Keratinocyte (primary cell): Measurements from ENCODE around the gene WNK2. TPM values are rescaled to one million over a fixed set of nuclear protein-coding genes. Genes with fewer than 3 reads are reported as not detected.
A peak's percentile ranks its signal among the peaks of the same experiment; 100 is the strongest.

ENCODE experiments used
- DNase-seq: peaks from one replicate; pipeline ENCODE4 v3.0.0-alpha.2; 2011; ENCODE audit warnings: low read depth, missing footprints, low spot score
- FAIRE-seq: peaks from 2 replicates; lab custom pipeline; 2011; peaks lifted over from hg19 to GRCh38; lab: Jason Lieb, UNC
- H2AFZ ChIP-seq: 2 replicates; pipeline ENCODE4 v1.6.0; 2012; ENCODE audit warnings: low read length, control low read depth, inconsistent platforms; ENCODE audit not compliant: control insufficient read depth
- H3K27ac ChIP-seq: 2 replicates; pipeline ENCODE4 v1.5.1; 2011; ENCODE audit warnings: low read length; ENCODE audit not compliant: control insufficient read depth, insufficient read depth
- H3K27me3 ChIP-seq: 3 replicates; pipeline ENCODE4 v1.6.0; 2011; ENCODE audit warnings: low read length; ENCODE audit not compliant: control insufficient read depth, insufficient read depth; ENCODE audit errors: extremely low read depth
- H3K36me3 ChIP-seq, 2 experiments: 2 replicates in 1 of 2; 3 replicates in 1 of 2; pipeline ENCODE4 v1.5.1; 2011; ENCODE audit warnings: low read length in 2 of 2, mild to moderate bottlenecking in 1 of 2; ENCODE audit not compliant: control insufficient read depth in 2 of 2, insufficient read depth in 2 of 2; ENCODE audit errors: extremely low read depth in 1 of 2
- H3K4me1 ChIP-seq: 3 replicates; pipeline ENCODE4 v1.5.1; 2011; ENCODE audit warnings: low read length; ENCODE audit not compliant: control insufficient read depth, insufficient read depth; ENCODE audit errors: extremely low read depth
- H3K4me2 ChIP-seq: 3 replicates; pipeline ENCODE4 v1.6.0; 2011; ENCODE audit warnings: low read depth, low read length; ENCODE audit not compliant: control insufficient read depth, insufficient read depth; ENCODE audit errors: extremely low read depth
- H3K4me3 ChIP-seq, 3 experiments: fragments of 200-600 bp in 1 of 3; sonication (generic) in 1 of 3; 2 replicates in 2 of 3; 3 replicates in 1 of 3; pipeline ENCODE4 v1.5.1; 2011 to 2016; ENCODE audit warnings: low read length in 3 of 3, mild to moderate bottlenecking in 3 of 3, control low read depth in 2 of 3, inconsistent platforms in 1 of 3, low read depth in 1 of 3, mixed read lengths in 1 of 3, mixed run types in 1 of 3, moderate library complexity in 1 of 3; ENCODE audit not compliant: control insufficient read depth in 2 of 3, insufficient read depth in 2 of 3; ENCODE audit errors: extremely low read depth in 1 of 3
- H3K79me2 ChIP-seq: 2 replicates; pipeline ENCODE4 v1.6.0; 2012; ENCODE audit warnings: low read length; ENCODE audit not compliant: control insufficient read depth, insufficient read depth
- H3K9ac ChIP-seq: 3 replicates; pipeline ENCODE4 v1.6.0; 2011; ENCODE audit warnings: low read length; ENCODE audit not compliant: control insufficient read depth, insufficient read depth; ENCODE audit errors: extremely low read depth
- H3K9me1 ChIP-seq: 3 replicates; pipeline ENCODE4 v1.6.0; 2011; ENCODE audit warnings: low read length; ENCODE audit not compliant: control insufficient read depth, insufficient read depth; ENCODE audit errors: extremely low read depth
- H3K9me3 ChIP-seq: 2 replicates; pipeline ENCODE4 v1.5.1; 2012; ENCODE audit warnings: low read depth, low read length; ENCODE audit not compliant: control insufficient read depth
- H4K20me1 ChIP-seq: 3 replicates; pipeline ENCODE4 v1.6.0; 2011; ENCODE audit warnings: low read length; ENCODE audit not compliant: control insufficient read depth, insufficient read depth; ENCODE audit errors: extremely low read depth
- EZH2 ChIP-seq: IDR thresholded peaks from one replicate; pipeline ENCODE4 v1.6.1; 2012; ENCODE audit warnings: inconsistent platforms, mild to moderate bottlenecking, low read length, moderate library complexity
- dilution Hi-C: fragments of 300-500 bp; cut with MboI; formaldehyde crosslinking; loops from one replicate; pipeline ENCODE4 v1.7.0; 2020; ENCODE audit warnings: low sequenced_read_pairs; ENCODE audit not compliant: extremely low pct_ligation_motif_present
- polyA minus RNA-seq, 3 experiments: library from RNA; depleted of rRNA, polyadenylated mRNA; stranded (reverse); fragments of >200 nt; gene quantifications; 1 replicate in 1 of 3; 2 replicates in 1 of 3; 3 replicates in 1 of 3; pipeline ENCODE4 v1.2.3, GENCODE V29; 2011
- polyA plus RNA-seq, 5 experiments: library from polyadenylated mRNA; depleted of rRNA in 3 of 5; stranded (reverse) in 3 of 5; stranded (forward) in 1 of 5; unstranded in 1 of 5; fragments of >200 nt; gene quantifications; 1 replicate in 1 of 5; 2 replicates in 3 of 5; 3 replicates in 1 of 5; pipeline versions ENCODE4 v1.2.1 to v1.2.3, GENCODE V29; 2011 to 2012; ENCODE audit warnings: missing spikeins in 2 of 5, low read depth in 1 of 5, low replicate concordance in 1 of 5
- TF ChIP-seq, protein P1 (sequence below), 3 experiments: IDR thresholded peaks in 1 of 3; conservative IDR thresholded peaks in 1 of 3; optimal IDR thresholded peaks in 1 of 3; 2 replicates in 2 of 3; 3 replicates in 1 of 3; pipeline versions ENCODE3 to v1.5.1; 2011; ENCODE audit warnings: low read length in 3 of 3, mild to moderate bottlenecking in 3 of 3, moderate library complexity in 2 of 3, control low read depth in 1 of 3, inconsistent platforms in 1 of 3; ENCODE audit not compliant: insufficient read depth in 2 of 3; ENCODE audit errors: extremely low read depth in 1 of 3

The WNK2 gene
- 0.05 TPM in 1 of 3 replicates, not detected in the others for polyA plus RNA-seq
- polyA plus RNA-seq (2011; ENCODE audit: low read depth): 0.32 TPM
- polyA plus RNA-seq (2011; cell fraction: cytosol; rRNA removed): 0.12 TPM in 1 of 2 replicates, not detected in the other
- 0.10 and 0.49 TPM in 2 replicates for polyA plus RNA-seq (2011; cell fraction: nucleus; rRNA removed)
- 0.10 TPM in 1 of 2 replicates, not detected in the other for polyA plus RNA-seq (2012; ENCODE audit: low replicate concordance)
- polyA minus RNA-seq: 0.20 TPM in 1 of 3 replicates, not detected in the others
- polyA minus RNA-seq (2011; cell fraction: cytosol; rRNA and poly(A)+ RNA removed): not detected
- 0.84 TPM in 1 of 2 replicates, not detected in the other for polyA minus RNA-seq (2011; cell fraction: nucleus; rRNA and poly(A)+ RNA removed)

DNA sequence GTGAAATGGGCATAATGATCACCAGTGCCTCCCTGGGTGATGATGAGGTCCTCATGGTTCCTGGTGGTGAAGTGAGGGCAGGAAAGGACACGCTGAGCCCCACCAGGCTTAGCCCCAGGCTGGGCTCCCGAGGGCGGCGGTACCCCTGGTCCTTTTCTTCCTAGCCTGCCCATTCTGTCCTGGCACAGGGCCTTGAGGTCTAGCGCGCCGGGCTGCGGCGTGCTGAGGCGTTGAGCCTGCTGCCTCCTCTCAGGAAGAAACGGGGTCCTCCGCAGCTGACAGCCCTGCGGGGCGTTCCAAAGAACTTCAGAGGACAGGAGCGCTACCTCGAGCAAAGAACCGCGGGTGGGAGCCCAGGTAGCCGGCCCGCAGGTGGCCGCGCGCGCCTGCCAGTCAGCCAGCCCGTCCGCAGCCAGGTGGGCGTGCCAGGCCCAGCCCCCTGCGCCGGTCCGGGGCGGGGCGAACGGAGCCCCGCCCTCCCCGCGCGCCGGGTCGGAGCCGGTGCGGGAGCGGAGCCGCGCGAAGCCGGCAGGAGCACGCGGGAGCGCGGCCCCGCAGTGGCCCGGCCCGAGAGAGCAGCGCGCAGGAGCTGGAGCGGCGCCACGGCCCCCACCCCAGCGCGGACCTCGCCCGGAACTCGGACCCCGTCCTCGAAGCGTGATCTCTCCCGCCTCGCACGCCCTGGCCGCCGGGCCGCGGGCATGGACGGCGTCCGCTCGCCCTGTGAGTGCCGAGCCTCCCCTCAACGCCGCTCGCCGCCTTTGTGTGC, at the start of gene WNK2:
WNK2 (plus strand) TSS at position 477 of the 769 bp plus-strand sequence. CDS start 791 bp downstream, outside the sequence.
- dilution Hi-C loops: no loop called here
- TF ChIP-seq, protein P1, sequence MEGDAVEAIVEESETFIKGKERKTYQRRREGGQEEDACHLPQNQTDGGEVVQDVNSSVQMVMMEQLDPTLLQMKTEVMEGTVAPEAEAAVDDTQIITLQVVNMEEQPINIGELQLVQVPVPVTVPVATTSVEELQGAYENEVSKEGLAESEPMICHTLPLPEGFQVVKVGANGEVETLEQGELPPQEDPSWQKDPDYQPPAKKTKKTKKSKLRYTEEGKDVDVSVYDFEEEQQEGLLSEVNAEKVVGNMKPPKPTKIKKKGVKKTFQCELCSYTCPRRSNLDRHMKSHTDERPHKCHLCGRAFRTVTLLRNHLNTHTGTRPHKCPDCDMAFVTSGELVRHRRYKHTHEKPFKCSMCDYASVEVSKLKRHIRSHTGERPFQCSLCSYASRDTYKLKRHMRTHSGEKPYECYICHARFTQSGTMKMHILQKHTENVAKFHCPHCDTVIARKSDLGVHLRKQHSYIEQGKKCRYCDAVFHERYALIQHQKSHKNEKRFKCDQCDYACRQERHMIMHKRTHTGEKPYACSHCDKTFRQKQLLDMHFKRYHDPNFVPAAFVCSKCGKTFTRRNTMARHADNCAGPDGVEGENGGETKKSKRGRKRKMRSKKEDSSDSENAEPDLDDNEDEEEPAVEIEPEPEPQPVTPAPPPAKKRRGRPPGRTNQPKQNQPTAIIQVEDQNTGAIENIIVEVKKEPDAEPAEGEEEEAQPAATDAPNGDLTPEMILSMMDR (optimal IDR thresholded peaks at IDR 0.05 in 1 of 3, IDR thresholded peaks at IDR 0.05 in 1 of 3, conservative IDR thresholded peaks at IDR 0.05 in 1 of 3; ENCODE audit: extremely low read depth in 1 of 3, insufficient read depth in 2 of 3, low read length in 3 of 3): no peak
- peak; percentile 45 for TF ChIP-seq EZH2
- no peaks in the 10 kb centered on the region for H3K9me3 ChIP-seq
- no peaks in the 10 kb centered on the region for H3K9me1 ChIP-seq
- peak within 1 kb of the TSS; percentile 2 to 38 (median 17) for H3K4me3 ChIP-seq
- no peaks in the 10 kb centered on the region for H3K79me2 ChIP-seq
- DNase-seq: no peak
- H3K36me3 ChIP-seq: no peaks in the 10 kb centered on the region
- no peaks in the 10 kb centered on the region for H3K4me1 ChIP-seq
- no peaks in the 10 kb centered on the region for H4K20me1 ChIP-seq
- H3K27me3 ChIP-seq: peaks cover 71% of the 10 kb centered on the region
- no peak within 1 kb of the TSS for H3K9ac ChIP-seq
- H3K4me2 ChIP-seq: peak within 1 kb of the TSS; percentile 42
- H3K27ac ChIP-seq: no peak within 1 kb of the TSS
- no peak for FAIRE-seq
- peak within 1 kb of the TSS; percentile 26 for H2AFZ ChIP-seq

DNA sequence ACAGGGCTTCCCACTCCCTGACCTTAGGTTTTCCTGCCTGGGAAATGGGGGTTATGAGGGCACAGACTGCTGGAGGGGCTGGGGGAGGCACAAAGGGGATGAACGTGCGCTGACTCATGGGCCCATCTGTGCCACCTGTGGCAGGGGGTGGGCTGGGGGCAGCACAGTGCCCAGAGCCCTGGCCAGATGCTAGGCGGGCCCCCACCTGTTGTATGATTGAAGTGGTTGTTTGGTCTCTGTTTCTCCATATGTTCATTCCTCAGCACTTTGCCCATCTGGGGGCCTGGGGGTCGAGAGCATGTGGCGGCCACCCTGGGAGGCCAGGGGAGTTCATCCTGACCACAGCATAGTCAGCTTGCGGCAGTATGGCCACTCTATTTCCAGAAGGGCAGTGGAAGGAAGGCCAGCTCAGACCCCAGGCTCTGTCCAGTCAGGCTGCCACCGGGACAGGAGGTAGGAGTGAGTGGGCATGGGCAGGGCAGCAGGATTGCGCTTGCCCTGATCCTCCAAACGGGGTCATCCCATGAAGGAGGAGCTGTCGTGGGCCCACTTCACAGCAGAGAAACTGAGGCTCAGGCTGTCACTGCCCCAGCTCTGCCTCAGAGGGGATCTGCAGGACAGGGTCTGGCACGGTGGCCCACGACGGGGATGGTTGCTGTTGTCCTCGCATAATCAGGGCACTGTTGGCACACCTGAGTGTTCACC, 49.0 kb upstream of the WNK2 start:
- H3K79me2 ChIP-seq: no peaks in the 10 kb centered on the region
- H2AFZ ChIP-seq: no peak overlapping the region
- peak overlapping the region; percentile 82 for H3K9ac ChIP-seq
- H3K36me3 ChIP-seq: no peaks in the 10 kb centered on the region
- H4K20me1 ChIP-seq: no peaks in the 10 kb centered on the region
- peak overlapping the region; percentile 90 for H3K4me2 ChIP-seq
- H3K27ac ChIP-seq: no peak overlapping the region
- TF ChIP-seq, protein P1 (optimal IDR thresholded peaks at IDR 0.05 in 1 of 3, IDR thresholded peaks at IDR 0.05 in 1 of 3, conservative IDR thresholded peaks at IDR 0.05 in 1 of 3; ENCODE audit: extremely low read depth in 1 of 3, insufficient read depth in 2 of 3, low read length in 3 of 3): no peak
- no peak for TF ChIP-seq EZH2
- H3K4me3 ChIP-seq: peak overlapping the region in 1 of 3 experiments; percentile 64
- dilution Hi-C loops: no loop called here
- H3K9me1 ChIP-seq: no peaks in the 10 kb centered on the region
- FAIRE-seq (no peak), DNase-seq (no peak)
- H3K4me1 ChIP-seq: peaks cover 25% of the 10 kb centered on the region
- no peaks in the 10 kb centered on the region for H3K9me3 ChIP-seq
- H3K27me3 ChIP-seq: peaks cover 16% of the 10 kb centered on the region
